H1 (cell line): Measurements from ENCODE around the gene FAM209B. TPM values are rescaled to one million over a fixed set of nuclear protein-coding genes. Genes with fewer than 3 reads are reported as not detected.

Experiments used
- CTCF ChIA-PET: fragments of 300-600 bp; sonication (Branson Sonifier 250); formaldehyde crosslinking; loops from one replicate; lab custom pipeline; 2021; ENCODE audit not compliant: partially characterized antibody; lab: Charles Lee
- POLR2A ChIA-PET: fragments of 300-600 bp; sonication (Branson Sonifier 250); formaldehyde crosslinking; loops from one replicate; lab custom pipeline; 2021; ENCODE audit warnings: inconsistent platforms; ENCODE audit not compliant: partially characterized antibody; lab: Charles Lee
- DNase-seq, 2 experiments: peaks; one replicate each; pipeline versions ENCODE4 v3.0.0 to v3.0.0-alpha.2; 2010 to 2022; ENCODE audit warnings: low spot score in 2 of 2, low read depth in 1 of 2, mixed read lengths in 1 of 2
- FAIRE-seq: peaks from 2 replicates; lab custom pipeline; 2011; peaks lifted over from hg19 to GRCh38; lab: Jason Lieb, UNC
- H2AFZ ChIP-seq: 2 replicates; pipeline ENCODE4 v1.8.1; 2012; ENCODE audit warnings: low read length, inconsistent platforms
- H2AK5ac ChIP-seq: 2 replicates; pipeline ENCODE4 v1.6.1; 2013; ENCODE audit warnings: low read depth, low read length
- H2BK120ac ChIP-seq: replicated peaks from 2 replicates; pipeline ENCODE3; 2013; ENCODE audit warnings: low read depth, low read length, inconsistent platforms
- H2BK12ac ChIP-seq: 2 replicates; pipeline ENCODE4 v1.6.1; 2013; ENCODE audit warnings: low read depth, low read length
- H2BK15ac ChIP-seq: 2 replicates; pipeline ENCODE4 v1.6.1; 2013; ENCODE audit warnings: low read length
- H2BK20ac ChIP-seq: 2 replicates; pipeline ENCODE4 v1.6.1; 2013; ENCODE audit warnings: low read length
- H2BK5ac ChIP-seq: 2 replicates; pipeline ENCODE4 v1.6.1; 2013; ENCODE audit warnings: low read depth, low read length
- H3K14ac ChIP-seq: 2 replicates; pipeline ENCODE4 v1.6.1; 2013; ENCODE audit warnings: inconsistent platforms; ENCODE audit not compliant: insufficient read length
- H3K18ac ChIP-seq: 2 replicates; pipeline ENCODE4 v1.6.1; 2013; ENCODE audit warnings: low read length; ENCODE audit errors: extremely low read depth
- H3K23ac ChIP-seq: 2 replicates; pipeline ENCODE4 v1.6.1; 2013; ENCODE audit warnings: inconsistent platforms; ENCODE audit not compliant: insufficient read length
- H3K23me2 ChIP-seq: 2 replicates; pipeline ENCODE4 v1.6.1; 2013; ENCODE audit warnings: low read depth, low read length
- H3K27ac ChIP-seq: 2 replicates; pipeline ENCODE4 v1.6.1; 2011; ENCODE audit warnings: low read depth, low read length, inconsistent platforms
- H3K27me3 ChIP-seq, 4 experiments: replicated peaks in 1 of 4; 1 replicate in 1 of 4; 2 replicates in 3 of 4; pipeline versions ENCODE4 v1.6.1 to v1.8.1; 2011 to 2013; ENCODE audit warnings: low read length in 3 of 4, mild to moderate bottlenecking in 3 of 4, inconsistent platforms in 2 of 4, mixed read lengths in 2 of 4, moderate library complexity in 1 of 4; ENCODE audit not compliant: control insufficient read depth in 3 of 4, insufficient read depth in 3 of 4; ENCODE audit errors: extremely low read depth in 1 of 4
- H3K36me3 ChIP-seq, 4 experiments: 2 replicates each; pipeline versions ENCODE4 v1.6.1 to v1.8.1; 2011 to 2013; ENCODE audit warnings: mild to moderate bottlenecking in 4 of 4, low read length in 3 of 4, moderate library complexity in 2 of 4, control low read depth in 1 of 4, inconsistent platforms in 1 of 4; ENCODE audit not compliant: insufficient read depth in 4 of 4, control insufficient read depth in 2 of 4
- H3K4ac ChIP-seq: replicated peaks from 2 replicates; pipeline ENCODE3; 2013; ENCODE audit warnings: low read length, low read depth, mixed read lengths, inconsistent platforms; ENCODE audit not compliant: insufficient read length
- H3K4me1 ChIP-seq, 4 experiments: replicated peaks in 1 of 4; 1 replicate in 1 of 4; 2 replicates in 3 of 4; pipeline versions ENCODE4 v1.6.1 to v1.8.1; 2011 to 2013; ENCODE audit warnings: low read length in 3 of 4, inconsistent platforms in 2 of 4, mixed read lengths in 1 of 4; ENCODE audit not compliant: insufficient read depth in 4 of 4, control insufficient read depth in 3 of 4
- H3K4me2 ChIP-seq, 2 experiments: 2 replicates each; pipeline versions ENCODE4 v1.6.1 to v1.8.1; 2011 to 2013; ENCODE audit warnings: low read depth in 2 of 2, low read length in 2 of 2, control low read depth in 1 of 2, inconsistent platforms in 1 of 2, mild to moderate bottlenecking in 1 of 2; ENCODE audit not compliant: insufficient read depth in 1 of 2
- H3K4me3 ChIP-seq, 4 experiments: fragments of 200-600, 300-600 bp in 1 of 4; sonication (generic), shearing (Covaris generic), sonication (Bioruptor Twin) in 1 of 4; 2 replicates each; pipeline versions ENCODE4 v1.5.1 to v1.8.1; 2011 to 2016; ENCODE audit warnings: low read length in 4 of 4, low read depth in 3 of 4, control low read depth in 2 of 4, inconsistent platforms in 2 of 4, mild to moderate bottlenecking in 2 of 4, mixed read lengths in 1 of 4, moderate library complexity in 1 of 4; ENCODE audit not compliant: insufficient read depth in 2 of 4; ENCODE audit errors: extremely low read depth in 1 of 4
- H3K56ac ChIP-seq: replicated peaks from 2 replicates; pipeline ENCODE3; 2013; ENCODE audit warnings: low read depth, mild to moderate bottlenecking, mixed read lengths, low read length, inconsistent platforms; ENCODE audit not compliant: insufficient read length
- H3K79me1 ChIP-seq: 2 replicates; pipeline ENCODE4 v1.6.1; 2013; ENCODE audit warnings: low read depth, low read length, control low read depth
- H3K79me2 ChIP-seq, 2 experiments: 2 replicates each; pipeline versions ENCODE4 v1.6.1 to v1.8.1; 2012 to 2013; ENCODE audit warnings: low read length in 2 of 2, mild to moderate bottlenecking in 2 of 2, inconsistent platforms in 1 of 2; ENCODE audit not compliant: insufficient read depth in 2 of 2, control insufficient read depth in 1 of 2
- H3K9ac ChIP-seq, 4 experiments: replicated peaks in 1 of 4; 1 replicate in 1 of 4; 2 replicates in 3 of 4; pipeline versions ENCODE4 v1.6.1 to v1.8.1; 2011 to 2013; ENCODE audit warnings: low read depth in 3 of 4, low read length in 3 of 4, control low read depth in 2 of 4, mild to moderate bottlenecking in 2 of 4, moderate library complexity in 2 of 4, inconsistent platforms in 1 of 4; ENCODE audit errors: extremely low read depth in 1 of 4
- H3K9me3 ChIP-seq, 2 experiments: 2 replicates each; pipeline versions ENCODE4 v1.6.1 to v1.8.1; 2012 to 2013; ENCODE audit warnings: mild to moderate bottlenecking in 2 of 2, moderate library complexity in 2 of 2, control low read depth in 1 of 2, inconsistent platforms in 1 of 2, low read depth in 1 of 2, low read length in 1 of 2, mixed read lengths in 1 of 2; ENCODE audit not compliant: insufficient read depth in 2 of 2
- H4K20me1 ChIP-seq, 2 experiments: replicated peaks in 1 of 2; 2 replicates each; pipeline versions ENCODE3 to v1.8.1; 2011 to 2013; ENCODE audit warnings: inconsistent platforms in 2 of 2, low read length in 2 of 2, mild to moderate bottlenecking in 1 of 2; ENCODE audit not compliant: insufficient read depth in 2 of 2, control insufficient read depth in 1 of 2
- H4K5ac ChIP-seq: 2 replicates; pipeline ENCODE4 v1.6.1; 2013; ENCODE audit warnings: low read length, low read depth, mixed read lengths, inconsistent platforms; ENCODE audit not compliant: insufficient read length
- H4K8ac ChIP-seq: 2 replicates; pipeline ENCODE4 v1.8.0; 2013; ENCODE audit warnings: mild to moderate bottlenecking, moderate library complexity, low read length, inconsistent platforms; ENCODE audit not compliant: insufficient read depth; ENCODE audit errors: extremely low read depth
- H4K91ac ChIP-seq: replicated peaks from 2 replicates; pipeline ENCODE3; 2013; ENCODE audit warnings: low read length, mixed read lengths, inconsistent platforms; ENCODE audit not compliant: insufficient read length
- PHF8 ChIP-seq: fragments of 200-600 bp; sonication (generic); conservative IDR thresholded peaks from 2 replicates; pipeline ENCODE4 v1.7.1; 2012; ENCODE audit warnings: low read depth, mild to moderate bottlenecking, inconsistent platforms, low read length, moderate library complexity
- WGBS, 2 experiments: shearing (Covaris generic) in 1 of 2; methylation state at CpG; one replicate each; pipeline versions ENCODE4 v1.1.6 to v1.1.7; 2013 to 2015; ENCODE audit warnings: low lambda C conversion rate in 2 of 2, mixed read lengths in 2 of 2, inconsistent platforms in 1 of 2, low coverage in 1 of 2, missing lambda C conversion rate in 1 of 2; ENCODE audit not compliant: insufficient replicate concordance in 2 of 2, insufficient coverage in 1 of 2, insufficient read length in 1 of 2; ENCODE audit errors: extremely low coverage in 1 of 2, missing lambda C conversion rate in 1 of 2; 5-methylcytosine and 5-hydroxymethylcytosine counted together
- polyA plus RNA-seq, 7 experiments: library from polyadenylated mRNA; depleted of rRNA in 3 of 7; stranded (reverse) in 5 of 7; unstranded in 2 of 7; fragments of >200 nt in 5 of 7; fragments of 200-250 nt in 2 of 7; gene quantifications; 1 replicate in 5 of 7; 2 replicates in 1 of 7; 4 replicates in 1 of 7; pipeline versions ENCODE4 v1.2.1 to v1.2.3, GENCODE V29; 2011 to 2013; ENCODE audit warnings: missing spikeins in 2 of 7, mixed read lengths in 2 of 7
- total RNA-seq: library from RNA; stranded (reverse); fragmentation: NEBNext Ultra II Directional; extraction: Animal tissue kit (Norgen Biotek cat#: 25700); gene quantifications from 2 replicates; pipeline ENCODE4 v1.2.1, GENCODE V29; 2021

Gene FAM209B
- total and polyA plus RNA-seq, 2 of the 8 experiments (the other 6 are each of a cell fraction or from before 2014, with no cell fraction given): 0.29 TPM; not detected in 1

DNA sequence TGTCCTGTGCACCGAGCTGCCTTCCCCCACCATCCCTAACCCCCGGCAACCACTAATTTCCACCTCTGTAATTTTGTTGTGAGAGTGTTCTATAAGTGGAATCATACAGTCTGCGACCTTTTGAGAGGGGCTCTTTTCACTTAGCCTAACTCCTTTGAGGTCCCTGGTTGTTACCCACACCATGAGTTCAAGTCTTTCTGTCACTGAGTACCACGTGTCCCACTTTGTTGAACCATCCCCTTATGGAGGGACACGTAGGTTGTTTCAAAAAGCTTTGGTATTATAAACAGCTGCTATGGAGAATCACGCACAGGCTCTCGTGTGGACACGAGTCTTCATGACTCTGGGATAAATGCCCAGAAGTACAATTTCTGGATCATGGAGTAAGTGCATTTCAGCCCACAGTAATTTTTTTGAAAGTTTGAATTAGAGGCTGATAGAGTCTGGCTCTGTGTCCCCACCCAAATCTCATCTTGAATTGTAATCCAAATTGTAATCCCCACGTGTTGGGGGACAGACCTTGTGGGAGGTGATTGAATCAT is 9.5 kb downstream of the FAM209B start:
- no peak overlapping the region for H3K56ac ChIP-seq
- H3K27me3 ChIP-seq: no peaks in the 10 kb centered on the region
- H3K27ac ChIP-seq: no peak overlapping the region
- POLR2A ChIA-PET: no interaction called here
- no peak overlapping the region for H2AFZ ChIP-seq
- no peak overlapping the region for H2BK15ac ChIP-seq
- no peak overlapping the region for H2AK5ac ChIP-seq
- WGBS, 2 experiments: 84% methylated on average over 9 of the region's 9 CpGs; no CpG with 5 or more reads in 1 of the 2 experiments
- H3K18ac ChIP-seq: no peak overlapping the region
- no peak overlapping the region for H3K4me2 ChIP-seq
- no peak overlapping the region for H2BK12ac ChIP-seq
- DNase-seq (no peak), FAIRE-seq (no peak)
- H3K9ac ChIP-seq: no peak overlapping the region
- H3K36me3 ChIP-seq: no peaks in the 10 kb centered on the region
- H3K79me2 ChIP-seq: no peaks in the 10 kb centered on the region
- H4K91ac ChIP-seq: no peak overlapping the region
- no peak overlapping the region for H4K8ac ChIP-seq
- no peak overlapping the region for H3K14ac ChIP-seq
- H2BK20ac ChIP-seq: no peak overlapping the region
- no peak overlapping the region for H4K5ac ChIP-seq
- H3K9me3 ChIP-seq: no peaks in the 10 kb centered on the region
- no peak overlapping the region for H3K23ac ChIP-seq
- no peaks in the 10 kb centered on the region for H3K23me2 ChIP-seq
- H2BK5ac ChIP-seq: no peak overlapping the region
- H3K4me1 ChIP-seq: no peaks in the 10 kb centered on the region
- no peak overlapping the region for H3K4me3 ChIP-seq
- H2BK120ac ChIP-seq: no peak overlapping the region
- no peaks in the 10 kb centered on the region for H4K20me1 ChIP-seq
- CTCF ChIA-PET: interaction anchor here (0.6 to 1.7 kb wide), 2 partner anchors 9 to 452 kb away, joined by 3 to 8 read pairs; no protein-coding TSS in a partner anchor
- H3K4ac ChIP-seq: no peak overlapping the region
- no peaks in the 10 kb centered on the region for H3K79me1 ChIP-seq
- no peak for TF ChIP-seq PHF8
- TF ChIP-seq, all 59 proteins: peak for 0
